Measurements from ENCODE around the gene FAM227B.

The FAM227B gene

GRCh38 chr15:49649987-49650386 is 29.4 kb upstream of the FAM227B start:
- DNase-seq (ENCODE audit: low spot score), result no peak
- in situ Hi-C loops (cut with MboI; ENCODE audit: low sequenced_read_pairs, unreplicated experiment), result no loop called here
- no peak for TF ChIP-seq CTCF (IDR thresholded peaks at IDR 0.05; ENCODE audit: borderline replicate concordance, control extremely low read depth, extremely low read depth, insufficient read depth, missing control alignments)

- DNase-seq (ENCODE audit: low spot score), result no peak
- TF ChIP-seq CTCF (IDR thresholded peaks at IDR 0.05; ENCODE audit: borderline replicate concordance, control extremely low read depth, extremely low read depth, insufficient read depth, missing control alignments), result no peak
- in situ Hi-C loops (cut with MboI; ENCODE audit: low sequenced_read_pairs, unreplicated experiment), result no loop called here
Observed at GRCh38 chr15:49646891-49647290, 26.3 kb upstream of the FAM227B start.

DNA sequence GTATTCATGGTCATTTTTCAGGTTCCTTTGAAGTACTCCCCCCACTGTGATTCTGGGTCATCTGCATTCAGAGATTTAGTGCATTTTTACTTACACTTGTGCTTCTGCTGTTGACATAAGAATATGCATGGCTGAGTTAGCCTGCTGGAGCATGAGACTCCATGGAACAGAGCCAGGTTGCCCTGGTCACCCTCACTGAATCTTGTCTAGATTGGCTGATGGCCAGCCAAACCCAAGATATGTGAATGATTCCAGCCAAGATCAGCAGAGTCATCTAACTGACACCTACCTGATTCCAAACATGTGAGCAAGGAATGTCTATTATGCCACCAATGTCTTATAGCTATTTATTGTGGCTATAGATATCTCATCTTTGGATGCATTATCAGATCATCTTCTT is 25.3 kb upstream of the FAM227B start:
- no peak for DNase-seq (ENCODE audit: low spot score)
- no peak for TF ChIP-seq CTCF (IDR thresholded peaks at IDR 0.05; ENCODE audit: borderline replicate concordance, control extremely low read depth, extremely low read depth, insufficient read depth, missing control alignments)
- in situ Hi-C loops (cut with MboI; ENCODE audit: low sequenced_read_pairs, unreplicated experiment), result no loop called here

- in situ Hi-C loops (cut with MboI; ENCODE audit: low sequenced_read_pairs, unreplicated experiment), result no loop called here
- no peak for DNase-seq (ENCODE audit: low spot score)
- TF ChIP-seq CTCF (IDR thresholded peaks at IDR 0.05; ENCODE audit: borderline replicate concordance, control extremely low read depth, extremely low read depth, insufficient read depth, missing control alignments), result no peak
Observed at GRCh38 chr15:49645277-49645676, 24.7 kb upstream of the FAM227B start.

DNA sequence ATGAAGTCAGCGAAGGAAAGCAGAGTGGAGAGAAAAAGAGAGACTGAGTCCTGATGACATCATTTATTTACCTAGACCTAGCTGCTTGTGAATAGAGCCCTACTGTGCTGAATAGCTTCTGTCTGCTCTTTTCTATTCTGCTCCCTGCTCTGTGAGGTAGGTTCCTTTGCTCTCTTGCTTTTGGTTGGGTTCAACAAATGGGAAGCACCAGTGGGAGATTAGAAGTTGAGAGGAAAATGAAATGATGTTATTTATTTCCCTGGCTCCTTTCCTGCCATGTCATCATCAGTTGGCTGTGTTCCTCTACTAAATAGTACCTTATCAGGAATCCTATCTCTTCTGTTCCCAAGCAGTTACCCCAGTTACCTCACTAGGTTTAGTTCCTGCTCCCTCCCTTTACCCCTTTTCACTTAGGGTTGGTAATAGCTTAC is 23.8 kb upstream of the FAM227B start:
- TF ChIP-seq CTCF (IDR thresholded peaks at IDR 0.05; ENCODE audit: borderline replicate concordance, control extremely low read depth, extremely low read depth, insufficient read depth, missing control alignments), result no peak
- DNase-seq (ENCODE audit: low spot score), result no peak
- in situ Hi-C loops (cut with MboI; ENCODE audit: low sequenced_read_pairs, unreplicated experiment), result no loop called here

DNA sequence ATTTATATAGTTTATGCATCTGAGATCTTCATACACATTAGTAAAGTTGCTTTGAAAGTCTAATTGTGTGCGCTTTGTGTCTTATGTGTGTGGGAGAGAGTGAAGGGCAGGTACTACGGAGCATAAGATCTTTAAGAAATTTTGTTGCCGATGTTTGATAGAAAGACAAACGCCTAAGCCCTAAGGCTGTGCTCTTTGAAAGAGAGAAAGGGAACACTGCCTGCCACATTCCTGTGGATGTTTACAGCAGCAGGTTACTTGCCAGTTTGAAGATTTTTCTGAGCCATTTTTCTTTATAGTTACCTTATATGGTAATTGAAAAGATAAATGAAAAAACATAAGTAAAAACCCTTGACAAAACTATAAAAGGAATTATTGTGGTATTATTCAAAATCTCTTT is 17.2 kb upstream of the FAM227B start:
- TF ChIP-seq CTCF (IDR thresholded peaks at IDR 0.05; ENCODE audit: borderline replicate concordance, control extremely low read depth, extremely low read depth, insufficient read depth, missing control alignments), result no peak
- no peak for DNase-seq (ENCODE audit: low spot score)
- in situ Hi-C loops (cut with MboI; ENCODE audit: low sequenced_read_pairs, unreplicated experiment), result no loop called here

DNA sequence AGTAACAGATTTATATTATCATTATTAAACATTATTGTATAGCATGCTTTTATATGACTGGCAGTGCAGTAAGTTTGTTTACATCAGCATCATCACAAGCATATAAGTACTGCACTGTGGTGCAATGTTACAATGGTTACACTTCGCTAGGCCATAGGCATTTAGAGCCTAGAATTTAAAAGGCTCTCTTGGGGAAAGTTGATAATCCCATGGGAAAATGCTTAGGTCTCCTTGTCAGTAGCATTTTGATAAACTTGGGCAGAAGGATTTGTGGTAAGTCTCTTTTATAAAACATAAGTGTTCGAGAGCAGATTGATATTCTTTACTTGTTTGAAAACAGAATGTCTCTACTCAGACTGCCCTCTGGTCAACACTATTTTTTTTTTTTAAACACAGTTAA is 7.8 kb upstream of the FAM227B start:
- DNase-seq (ENCODE audit: low spot score), result no peak
- in situ Hi-C loops (cut with MboI; ENCODE audit: low sequenced_read_pairs, unreplicated experiment), result no loop called here
- TF ChIP-seq CTCF (IDR thresholded peaks at IDR 0.05; ENCODE audit: borderline replicate concordance, control extremely low read depth, extremely low read depth, insufficient read depth, missing control alignments), result no peak
